G401 (cell line): Measurements from ENCODE around the gene GFER. TPM values are rescaled to one million over a fixed set of nuclear protein-coding genes. Genes with fewer than 3 reads are reported as not detected.
"Not testable (repeated sequence)": the region's sequence is repeated elsewhere in the genome, so short reads cannot be mapped to it uniquely, and the experiment has no call there.

Experiments
- DNase-seq: peaks from one replicate; pipeline ENCODE4 v3.0.0-alpha.2; 2015; ENCODE audit warnings: low spot score
- in situ Hi-C: cut with HindIII; loops from 2 replicates; pipeline ENCODE4 v1.10.0; 2016; ENCODE audit warnings: low sequenced_read_pairs, mixed read lengths
- total RNA-seq: library from RNA; depleted of rRNA; stranded (reverse); fragments of >200 nt; shearing (Covaris generic); gene quantifications from 2 replicates; pipeline ENCODE4 v1.2.3, GENCODE V29; 2014

The GFER gene
- total RNA-seq, 1 experiment from 2014 or later = 41.8 TPM

- in situ Hi-C loops = no loop called here
- DNase-seq = no peak
These were observed 33.4 kb upstream of the GFER start for GRCh38 chr16:1950559-1950958.

GRCh38 chr16:1953734-1954133, 30.3 kb upstream of the GFER start:
- DNase-seq = no peak
- in situ Hi-C loops = no loop called here

- in situ Hi-C loops = not testable (repeated sequence)
These were observed 26.4 kb upstream of the GFER start for GRCh38 chr16:1957434-1958142.

GRCh38 chr16:1958143-1958491, 25.9 kb upstream of the GFER start:
- DNase-seq, in situ Hi-C loops: not testable (repeated sequence)

More at GRCh38 chr16:1957434-1958142, 26.4 kb upstream of the GFER start:
- DNase-seq = not testable (repeated sequence)

- no peak for DNase-seq
- in situ Hi-C loops = no loop called here
These were observed 25.2 kb upstream of the GFER start for GRCh38 chr16:1958715-1959268.

- in situ Hi-C loops = loop anchor here (10.0 kb wide), 1 partner anchor 105 kb away; no protein-coding TSS in a partner anchor
These were observed 24.5 kb upstream of the GFER start, which contains the start of gene NDUFB10 for GRCh38 chr16:1959269-1960039. Gene NDUFB10, plus strand, starts transcription at chr16:1959538. Its CDS starts 87 bp downstream, at chr16:1959625.

GRCh38 chr16:1960665-1961630, 23.0 kb upstream of the GFER start:
- peak; percentile 56 for DNase-seq
- in situ Hi-C loops = loop anchor here (10.0 kb wide), 1 partner anchor 106 kb away; no protein-coding TSS in a partner anchor

More at GRCh38 chr16:1959269-1960039, 24.5 kb upstream of the GFER start, which contains the start of gene NDUFB10:
- peak; percentile 79 for DNase-seq

GRCh38 chr16:1961651-1962067, 22.3 kb upstream of the GFER start:
- no peak for DNase-seq

GRCh38 chr16:1962161-1963153, 21.5 kb upstream of the GFER start:
- in situ Hi-C loops = loop anchor here (10.0 kb wide), 1 partner anchor 108 kb away; no protein-coding TSS in a partner anchor
- DNase-seq = not testable (repeated sequence)

More at GRCh38 chr16:1961651-1962067, 22.3 kb upstream of the GFER start:
- in situ Hi-C loops = loop anchor here (10.0 kb wide), 1 partner anchor 107 kb away; no protein-coding TSS in a partner anchor

- in situ Hi-C loops = loop anchor here (10.0 kb wide), 1 partner anchor 109 kb away; no protein-coding TSS in a partner anchor
- peak; percentile 66 for DNase-seq
These were observed 20.0 kb upstream of the GFER start for GRCh38 chr16:1963806-1964505.

GRCh38 chr16:1964506-1965395, 19.2 kb upstream of the GFER start, which contains the start of gene RPS2:
Gene RPS2, minus strand, starts transcription at chr16:1964826. Its CDS starts 201 bp downstream, at chr16:1964625.
- peak; percentile 99 for DNase-seq
- in situ Hi-C loops = loop anchor here (10.0 kb wide), 1 partner anchor 110 kb away; no protein-coding TSS in a partner anchor

GRCh38 chr16:1965396-1966001, 18.5 kb upstream of the GFER start:
- no peak for DNase-seq
- in situ Hi-C loops = loop anchor here (10.0 kb wide), 1 partner anchor 111 kb away; no protein-coding TSS in a partner anchor

- no peak for DNase-seq
- in situ Hi-C loops = loop anchor here (10.0 kb wide), 1 partner anchor 112 kb away; no protein-coding TSS in a partner anchor
These were observed 17.5 kb upstream of the GFER start, which contains the start of gene RNF151 for GRCh38 chr16:1966460-1966859. Gene RNF151, plus strand, starts transcription at chr16:1966856. Its CDS starts 26 bp downstream, at chr16:1966882.

- no peak for DNase-seq
- in situ Hi-C loops = loop anchor here (10.0 kb wide), 1 partner anchor 114 kb away; no protein-coding TSS in a partner anchor
These were observed 15.6 kb upstream of the GFER start for GRCh38 chr16:1968146-1968953.
